ENCODE data around the gene ZDHHC14. TPM values are rescaled to one million over a fixed set of nuclear protein-coding genes. Genes with fewer than 3 reads are reported as not detected.
A peak's percentile ranks its signal among the peaks of the same experiment; 100 is the strongest.

Gene ZDHHC14
- total RNA-seq (10 to 100 TPM in 1 of 4 donors, 1 to 10 TPM in 3; 4.0 to 14.6 (median 4.7) TPM), polyA plus RNA-seq (1 to 10 TPM; 2.5 to 5.0 (median 4.0) TPM)
- long read RNA-seq, donor 1, full-length matches to known transcripts: 4 of 14 reads
- long read RNA-seq, donor 1, partial matches to known transcripts: 6 of 14 reads
- long read RNA-seq, donor 1, other reads (novel, unspliced or antisense): 4 of 14 reads
- long read RNA-seq, donor 2, full-length matches to known transcripts: 5 of 15 reads
- long read RNA-seq, donor 2, partial matches to known transcripts: 2 of 15 reads
- long read RNA-seq, donor 2, other reads (novel, unspliced or antisense): 8 of 15 reads

- peak within 1 kb of the TSS; percentile 94 for H3K27ac ChIP-seq
- no peaks in the 10 kb centered on the region for H3K9me3 ChIP-seq
- peak; percentile 86 to 90 (median 88) for ATAC-seq
- peak within 1 kb of the TSS; percentile 96 for H3K4me3 ChIP-seq
- peaks cover 29% of the 10 kb centered on the region for H3K4me1 ChIP-seq
- WGBS, 3 donors: 0 to 1% (median 1%) methylated on average over 57 to 106 of the region's 106 CpGs
- peak; percentile 92 to 94 for DNase-seq
- H3K36me3 ChIP-seq (ENCODE audit: insufficient read depth in 1 of 2, low read depth in 1 of 2): no peaks in the 10 kb centered on the region
- intact Hi-C loops (cut with DNase I): loop anchor here (2.0 to 5.0 kb wide), 4 partner anchors 58 to 286 kb away; partner anchors contain the start of gene TMEM242 (in 2 of the 2)
- no peak for TF ChIP-seq CTCF (IDR thresholded peaks at IDR 0.05)
- no peaks in the 10 kb centered on the region for H3K27me3 ChIP-seq (ENCODE audit: insufficient read depth in 3 of 3, low read length in 2 of 3)
These were observed at the start of gene ZDHHC14 for GRCh38 chr6:157380779-157381561. TSS of gene ZDHHC14 (plus strand) at chr6:157381190.

GRCh38 chr6:157332813-157333212 is 48.2 kb upstream of the ZDHHC14 start:
- Histone ChIP-seq H3K9me3 (no peaks in the 10 kb centered on the region), H3K27me3 (ENCODE audit: insufficient read depth in 3 of 3, low read length in 2 of 3) (peaks cover 0 to 2% (median 0%) of the 10 kb centered on the region in 3 donors), H3K4me1 (peaks cover 12% of the 10 kb centered on the region), H3K4me3 (no peak overlapping the region), H3K36me3 (ENCODE audit: insufficient read depth in 1 of 2, low read depth in 1 of 2) (no peaks in the 10 kb centered on the region), H3K27ac (no peak overlapping the region)
- DNase-seq (no peak), ATAC-seq (no peak)
- no peak for TF ChIP-seq CTCF (IDR thresholded peaks at IDR 0.05)
- WGBS, 3 donors: 59 to 89% (median 72%) methylated on average over 7 of the region's 7 CpGs
- intact Hi-C loops (cut with DNase I): no loop called here

- 76 to 87% (median 84%) methylated on average over 4 of the region's 4 CpGs for WGBS, 3 donors
- no peak for TF ChIP-seq CTCF (IDR thresholded peaks at IDR 0.05)
- H3K4me1 ChIP-seq: peaks cover 7% of the 10 kb centered on the region
- H3K9me3 ChIP-seq: no peaks in the 10 kb centered on the region
- peaks cover 0 to 2% (median 0%) of the 10 kb centered on the region in 3 donors for H3K27me3 ChIP-seq (ENCODE audit: insufficient read depth in 3 of 3, low read length in 2 of 3)
- no peak for DNase-seq
- H3K27ac ChIP-seq: no peak overlapping the region
- no peak overlapping the region for H3K4me3 ChIP-seq
- H3K36me3 ChIP-seq (ENCODE audit: insufficient read depth in 1 of 2, low read depth in 1 of 2): no peaks in the 10 kb centered on the region
- intact Hi-C loops (cut with DNase I): no loop called here
- no peak for ATAC-seq
These were observed 47.5 kb upstream of the ZDHHC14 start for GRCh38 chr6:157333537-157333936.

- Histone ChIP-seq H3K9me3 (no peaks in the 10 kb centered on the region), H3K36me3 (ENCODE audit: insufficient read depth in 1 of 2, low read depth in 1 of 2) (no peaks in the 10 kb centered on the region), H3K27ac (no peak overlapping the region), H3K27me3 (ENCODE audit: insufficient read depth in 3 of 3, low read length in 2 of 3) (peaks cover 0 to 2% (median 0%) of the 10 kb centered on the region in 3 donors), H3K4me3 (no peak overlapping the region), H3K4me1 (peaks cover 3% of the 10 kb centered on the region)
- intact Hi-C loops (cut with DNase I): no loop called here
- ATAC-seq (no peak), DNase-seq (no peak)
- 82 to 88% (median 86%) methylated on average over 3 of the region's 3 CpGs for WGBS, 3 donors
- no peak for TF ChIP-seq CTCF (IDR thresholded peaks at IDR 0.05)
These were observed 47.0 kb upstream of the ZDHHC14 start for GRCh38 chr6:157333956-157334355.
